ACHN (cell line): ENCODE measurements around the gene NLRP12.
"Not testable (repeated sequence)": the region's sequence is repeated elsewhere in the genome, so short reads cannot be mapped to it uniquely, and the experiment has no call there.

Experiments
- DNase-seq: peaks from one replicate; pipeline ENCODE4 v3.0.0-alpha.2; 2015
- in situ Hi-C: cut with HindIII; loops from 2 replicates; pipeline ENCODE4 v1.10.0; 2017; ENCODE audit warnings: low sequenced_read_pairs, low pct_ligation_motif_present, low pct_unique_long_range_greater_than_20kb

Gene NLRP12

GRCh38 chr19:53840241-53840640 is 16.1 kb upstream of the NLRP12 start:
- in situ Hi-C loops, DNase-seq: not testable (repeated sequence)

GRCh38 chr19:53838446-53838845 is 14.3 kb upstream of the NLRP12 start:
- in situ Hi-C loops: not testable (repeated sequence)

GRCh38 chr19:53832861-53833260 is 8.7 kb upstream of the NLRP12 start:
- DNase-seq, in situ Hi-C loops: not testable (repeated sequence)

More at GRCh38 chr19:53838446-53838845, 14.3 kb upstream of the NLRP12 start:
- DNase-seq: not testable (repeated sequence)

GRCh38 chr19:53828531-53828930 is 4.4 kb upstream of the NLRP12 start:
- in situ Hi-C loops: no loop called here
- DNase-seq: no peak

DNA sequence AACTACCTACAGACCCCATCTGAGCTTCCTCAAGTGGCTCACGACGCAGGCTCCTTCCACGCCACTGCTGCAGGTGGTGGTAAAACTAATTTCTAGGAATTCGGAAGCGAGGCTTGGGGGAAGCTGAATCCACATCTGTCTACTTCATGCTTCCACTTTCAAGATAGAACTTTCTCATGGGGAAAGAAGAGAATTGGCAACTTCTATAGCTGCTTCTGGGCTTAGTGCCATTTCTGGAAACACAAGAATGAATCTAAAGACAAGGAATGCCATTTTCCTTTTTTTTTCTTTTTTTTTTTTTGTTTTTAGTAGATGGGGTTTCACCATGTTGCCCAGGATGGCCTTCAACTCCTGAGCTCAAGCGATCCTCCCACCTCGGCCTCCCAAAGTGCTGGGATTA is 2.8 kb upstream of the NLRP12 start:
- in situ Hi-C loops: no loop called here
- DNase-seq: no peak

- DNase-seq: no peak
- in situ Hi-C loops: no loop called here
Measured at GRCh38 chr19:53823380-53824120, 564 bp downstream of the NLRP12 start.

GRCh38 chr19:53819861-53820260 is 4.3 kb downstream of the NLRP12 start:
- in situ Hi-C loops: no loop called here

GRCh38 chr19:53818756-53819155 is 5.4 kb downstream of the NLRP12 start:
- no peak for DNase-seq
- in situ Hi-C loops: no loop called here

More at GRCh38 chr19:53819861-53820260, 4.3 kb downstream of the NLRP12 start:
- DNase-seq: no peak

- in situ Hi-C loops: no loop called here
- DNase-seq: no peak
Measured at GRCh38 chr19:53813996-53814395, 10.1 kb downstream of the NLRP12 start.

DNA sequence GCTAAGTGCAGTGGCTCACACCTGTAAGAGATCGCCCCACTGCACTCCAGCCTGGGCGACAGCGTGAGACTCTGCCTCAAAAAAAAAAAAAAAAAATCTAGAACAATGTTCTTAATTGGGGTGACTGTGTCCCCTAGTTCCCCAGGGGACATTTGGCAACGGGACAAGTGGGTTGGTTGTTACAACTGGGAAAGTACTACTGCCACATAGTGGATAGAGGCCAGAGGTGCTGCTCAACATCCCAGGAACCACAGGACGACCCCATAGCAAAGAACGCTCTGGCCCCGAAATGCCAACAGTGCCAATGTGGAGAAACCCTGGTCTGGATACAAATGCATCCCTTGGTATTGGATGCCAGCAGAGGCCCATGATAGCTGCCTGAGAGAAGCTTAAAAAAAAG is 11.8 kb downstream of the NLRP12 start:
- in situ Hi-C loops: no loop called here
- no peak for DNase-seq

DNA sequence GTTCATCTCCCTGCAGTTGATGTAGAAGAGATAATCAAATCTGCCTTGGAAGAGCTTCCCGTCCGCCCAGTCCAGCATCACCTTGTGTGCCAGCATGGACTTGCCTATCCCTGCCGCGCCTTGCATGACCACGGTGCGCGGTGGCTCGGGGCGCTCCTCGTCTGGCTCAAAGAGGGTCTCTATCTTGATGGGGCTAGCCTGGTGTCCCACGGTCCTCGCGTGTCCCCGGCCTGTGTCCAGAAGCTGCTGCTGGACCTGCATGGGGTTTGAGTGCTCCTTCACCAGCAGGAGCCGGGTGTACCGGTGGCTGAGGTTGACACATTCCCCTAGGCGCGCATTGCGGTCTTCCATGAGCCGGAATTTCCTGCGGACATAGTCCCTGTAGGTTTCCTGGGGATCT is 13.2 kb downstream of the NLRP12 start:
- in situ Hi-C loops: no loop called here
- DNase-seq: no peak

DNA sequence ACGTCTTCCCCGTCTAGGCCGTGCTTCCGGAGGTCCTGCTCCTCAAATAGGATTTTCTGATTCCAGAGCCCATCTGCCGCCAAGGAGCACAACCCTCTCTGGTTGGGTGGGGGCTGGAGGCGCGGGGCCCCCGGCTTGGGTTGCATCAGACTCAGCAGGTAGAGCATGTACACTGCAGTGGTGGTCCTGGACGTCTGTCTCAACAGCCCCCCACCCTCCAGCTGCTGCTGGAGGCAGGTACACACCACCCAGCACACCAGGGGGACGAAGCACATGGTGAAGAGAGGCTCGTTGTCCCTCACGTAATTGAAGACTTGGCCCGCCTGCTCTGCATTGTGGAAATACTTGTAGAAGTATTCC is 13.9 kb downstream of the NLRP12 start:
- in situ Hi-C loops: no loop called here
- DNase-seq: no peak

- in situ Hi-C loops: no loop called here
Measured at GRCh38 chr19:53809518-53810186, 14.5 kb downstream of the NLRP12 start.

DNA sequence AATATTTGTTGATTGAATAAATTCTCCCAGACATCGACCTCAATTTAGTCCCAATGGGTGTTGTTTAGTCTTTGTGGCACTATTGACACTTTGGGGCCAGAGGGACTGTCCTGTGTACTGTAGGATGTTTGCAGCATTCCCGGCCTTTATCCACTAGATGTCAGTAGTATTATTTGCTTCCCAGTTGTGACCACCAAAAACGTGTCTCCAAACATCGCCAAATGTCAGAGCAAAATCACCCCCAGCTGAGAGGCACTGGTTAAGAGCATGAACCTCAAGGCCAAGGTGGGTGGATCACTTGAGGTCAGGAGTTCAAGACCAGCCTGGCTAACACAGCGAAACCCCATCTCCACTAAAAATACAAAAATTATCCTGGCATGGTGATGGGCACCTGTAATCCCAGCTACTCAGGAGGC is 15.4 kb downstream of the NLRP12 start:
- no peak for DNase-seq
- in situ Hi-C loops: no loop called here

More at GRCh38 chr19:53809518-53810186, 14.5 kb downstream of the NLRP12 start:
- no peak for DNase-seq

DNA sequence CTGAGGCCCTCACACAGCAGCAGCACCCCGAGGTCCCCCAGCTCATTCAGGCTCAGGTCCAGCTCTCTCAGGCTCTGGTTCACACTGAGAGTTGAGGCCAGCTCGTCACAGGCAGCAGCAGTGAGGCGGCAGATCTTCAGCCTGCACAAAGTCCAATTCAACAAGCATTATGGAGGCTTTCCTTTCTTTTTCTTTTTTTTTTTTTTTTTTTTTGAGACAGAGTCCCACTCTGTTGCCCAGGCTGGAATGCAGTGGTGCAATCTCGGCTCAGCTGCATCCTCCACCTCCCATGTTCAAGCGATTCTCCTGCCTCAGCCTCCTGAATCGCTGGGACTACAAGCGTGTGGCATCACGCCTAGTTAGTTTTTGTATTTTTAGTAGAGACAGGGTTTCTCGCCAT is 22.9 kb downstream of the NLRP12 start:
- DNase-seq: no peak
- in situ Hi-C loops: no loop called here

DNA sequence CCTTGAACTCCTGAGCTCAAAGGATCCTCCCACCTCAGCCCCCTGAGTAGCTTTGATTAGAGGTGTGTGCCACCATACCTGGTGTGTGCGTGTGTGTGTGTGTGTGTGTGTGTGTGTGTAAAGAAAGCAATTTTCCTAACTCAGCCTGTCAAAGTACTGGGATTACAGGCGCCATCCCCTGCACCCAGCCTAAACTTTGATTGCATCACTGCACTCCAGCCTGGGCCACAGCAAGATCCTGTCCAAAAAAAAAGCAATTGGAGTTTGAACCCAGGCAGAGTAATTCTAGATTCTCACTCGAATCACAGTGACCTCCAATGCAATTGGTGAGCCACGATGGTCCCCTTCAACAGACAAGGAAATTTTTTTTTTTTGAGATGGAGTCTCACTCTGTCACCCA is 29.1 kb downstream of the NLRP12 start:
- in situ Hi-C loops: no loop called here
- DNase-seq: no peak

DNA sequence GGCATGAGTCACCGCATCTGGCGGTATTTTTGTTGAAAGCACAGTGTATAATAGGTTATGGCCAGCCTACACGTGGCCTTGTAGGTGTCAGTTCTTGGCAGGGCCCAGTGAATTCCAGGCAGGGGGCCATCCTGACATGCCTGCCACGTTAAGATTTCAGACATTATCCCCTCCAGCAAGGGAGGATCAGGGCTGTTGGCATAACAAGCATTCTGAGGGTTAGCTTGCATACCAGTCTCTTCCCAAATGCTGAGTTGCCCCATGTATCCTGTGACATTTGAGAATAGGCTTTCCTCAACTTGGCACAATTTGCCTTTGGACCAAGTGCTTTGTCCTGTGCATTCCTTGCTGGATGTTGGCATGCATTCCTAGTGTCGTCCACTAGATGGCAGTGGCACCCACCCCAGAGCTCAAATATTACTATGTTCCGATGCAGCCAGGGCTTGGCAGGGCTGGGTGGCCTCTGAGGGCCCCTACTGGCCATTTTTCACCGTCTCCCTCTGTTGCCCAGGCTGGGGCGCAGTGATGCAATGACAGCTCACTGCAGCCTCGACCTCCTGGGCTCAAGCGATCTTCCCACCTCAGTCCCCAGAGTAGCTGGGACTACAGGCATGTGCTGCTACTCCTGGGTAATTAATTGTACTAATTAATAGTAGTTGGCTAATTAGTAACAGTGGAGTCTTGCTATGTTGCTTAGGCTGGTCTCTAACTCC is 31.2 kb downstream of the NLRP12 start:
- in situ Hi-C loops: no loop called here
- peak; percentile 63 for DNase-seq

DNA sequence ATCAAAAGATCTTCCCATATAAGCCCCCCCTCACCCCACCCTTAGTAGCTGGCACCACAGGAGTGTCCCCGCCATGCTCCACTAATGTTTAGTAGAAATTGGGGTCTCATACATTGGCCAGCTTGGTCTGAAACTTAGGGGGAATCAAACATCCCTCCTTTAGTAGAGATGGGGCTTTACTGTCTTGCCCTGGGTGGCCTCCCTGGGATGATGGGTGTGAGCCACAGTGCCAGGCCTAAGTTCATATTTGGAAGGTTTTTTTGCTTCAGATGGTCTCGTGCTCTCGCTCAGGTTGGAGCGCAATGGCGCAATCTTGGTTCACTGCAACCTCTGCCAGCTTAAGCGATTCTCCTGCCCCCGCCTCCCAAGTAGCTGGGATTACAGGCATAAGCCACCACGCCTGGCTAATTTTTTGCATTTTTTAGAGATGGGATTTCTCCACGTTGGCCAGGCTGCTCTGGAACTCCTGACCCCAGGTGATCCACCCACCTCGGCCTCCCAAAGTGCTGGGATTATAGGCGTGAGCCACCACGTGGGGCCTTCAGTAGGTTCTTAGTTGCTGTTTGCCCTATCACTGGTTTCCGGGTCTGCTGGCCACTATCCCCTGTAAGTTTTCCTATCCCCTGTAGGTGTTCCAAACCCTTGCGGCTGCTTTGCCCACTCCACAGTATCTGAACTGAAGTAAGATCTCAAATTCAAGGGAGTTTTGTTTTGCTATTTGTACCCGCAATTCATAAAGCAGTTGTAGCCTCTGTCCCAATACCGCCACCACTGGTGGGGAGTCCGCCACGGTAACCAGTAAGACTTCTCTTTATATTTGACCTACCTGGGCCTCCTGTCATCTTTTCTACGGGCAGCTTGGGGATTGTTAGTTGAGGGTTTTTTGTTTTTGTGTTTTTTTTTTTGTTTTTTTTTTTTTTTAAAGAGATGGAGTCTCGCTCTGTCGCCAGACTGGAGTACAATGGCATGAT is 34.1 kb downstream of the NLRP12 start:
- in situ Hi-C loops: no loop called here
- no peak for DNase-seq
